ENCODE results near the gene PPP4R1.

Gene PPP4R1

GRCh38 chr18:9608298-9608697, 6.1 kb downstream of the PPP4R1 start:
- TF ChIP-seq REST (IDR thresholded peaks at IDR 0.05; ENCODE audit: insufficient read depth in 1 of 2, low read depth in 2 of 2, low read length in 2 of 2) (no peak), SIN3A (IDR thresholded peaks at IDR 0.05; ENCODE audit: borderline replicate concordance, insufficient read depth, low read length) (no peak), FOXP2 (optimal IDR thresholded peaks at IDR 0.05; ENCODE audit: borderline replicate concordance, extremely low read depth, extremely low read length, insufficient read depth) (no peak), TAF1 (IDR thresholded peaks at IDR 0.05; ENCODE audit: borderline replicate concordance, insufficient read depth, low read length) (no peak), POLR2AphosphoS5 (IDR thresholded peaks at IDR 0.05; ENCODE audit: low read depth, low read length) (no peak)

GRCh38 chr18:9606039-9606438, 8.3 kb downstream of the PPP4R1 start:
- no peak for TF ChIP-seq REST (IDR thresholded peaks at IDR 0.05; ENCODE audit: insufficient read depth in 1 of 2, low read depth in 2 of 2, low read length in 2 of 2)
- TF ChIP-seq SIN3A (IDR thresholded peaks at IDR 0.05; ENCODE audit: borderline replicate concordance, insufficient read depth, low read length) = no peak
- TF ChIP-seq TAF1 (IDR thresholded peaks at IDR 0.05; ENCODE audit: borderline replicate concordance, insufficient read depth, low read length) = no peak
- TF ChIP-seq FOXP2 (optimal IDR thresholded peaks at IDR 0.05; ENCODE audit: borderline replicate concordance, extremely low read depth, extremely low read length, insufficient read depth) = no peak
- TF ChIP-seq POLR2AphosphoS5 (IDR thresholded peaks at IDR 0.05; ENCODE audit: low read depth, low read length) = no peak

- TF ChIP-seq SIN3A (IDR thresholded peaks at IDR 0.05; ENCODE audit: borderline replicate concordance, insufficient read depth, low read length) (no peak), REST (IDR thresholded peaks at IDR 0.05; ENCODE audit: insufficient read depth in 1 of 2, low read depth in 2 of 2, low read length in 2 of 2) (no peak), POLR2AphosphoS5 (IDR thresholded peaks at IDR 0.05; ENCODE audit: low read depth, low read length) (no peak), TAF1 (IDR thresholded peaks at IDR 0.05; ENCODE audit: borderline replicate concordance, insufficient read depth, low read length) (no peak), FOXP2 (optimal IDR thresholded peaks at IDR 0.05; ENCODE audit: borderline replicate concordance, extremely low read depth, extremely low read length, insufficient read depth) (no peak)
These were observed 10.0 kb downstream of the PPP4R1 start for GRCh38 chr18:9604348-9604747.

- TF ChIP-seq TAF1 (IDR thresholded peaks at IDR 0.05; ENCODE audit: borderline replicate concordance, insufficient read depth, low read length) (no peak), POLR2AphosphoS5 (IDR thresholded peaks at IDR 0.05; ENCODE audit: low read depth, low read length) (no peak), REST (IDR thresholded peaks at IDR 0.05; ENCODE audit: insufficient read depth in 1 of 2, low read depth in 2 of 2, low read length in 2 of 2) (no peak), FOXP2 (optimal IDR thresholded peaks at IDR 0.05; ENCODE audit: borderline replicate concordance, extremely low read depth, extremely low read length, insufficient read depth) (no peak), SIN3A (IDR thresholded peaks at IDR 0.05; ENCODE audit: borderline replicate concordance, insufficient read depth, low read length) (no peak)
These were observed 15.0 kb downstream of the PPP4R1 start for GRCh38 chr18:9599328-9599727.

DNA sequence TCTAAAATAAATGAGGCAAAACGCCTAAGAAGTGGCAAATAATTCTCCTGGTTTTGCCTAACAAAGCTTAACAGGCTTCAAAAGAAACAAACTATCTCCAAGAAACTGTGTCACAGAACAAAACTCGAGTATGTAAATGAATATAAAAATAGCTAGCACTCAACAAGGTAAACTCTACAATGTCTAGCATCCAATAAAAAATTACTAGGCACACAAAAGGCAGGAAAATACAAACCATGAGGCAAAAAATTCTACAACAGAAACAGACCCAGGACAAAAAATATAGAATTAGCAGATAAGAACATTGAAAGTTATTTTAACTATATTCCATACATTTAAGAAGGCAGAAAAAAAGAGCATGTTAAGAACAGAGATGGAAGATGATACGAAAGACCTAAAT, 16.8 kb downstream of the PPP4R1 start:
- TF ChIP-seq REST (IDR thresholded peaks at IDR 0.05; ENCODE audit: insufficient read depth in 1 of 2, low read depth in 2 of 2, low read length in 2 of 2) = no peak
- TF ChIP-seq FOXP2 (optimal IDR thresholded peaks at IDR 0.05; ENCODE audit: borderline replicate concordance, extremely low read depth, extremely low read length, insufficient read depth) = no peak
- no peak for TF ChIP-seq TAF1 (IDR thresholded peaks at IDR 0.05; ENCODE audit: borderline replicate concordance, insufficient read depth, low read length)
- no peak for TF ChIP-seq SIN3A (IDR thresholded peaks at IDR 0.05; ENCODE audit: borderline replicate concordance, insufficient read depth, low read length)
- TF ChIP-seq POLR2AphosphoS5 (IDR thresholded peaks at IDR 0.05; ENCODE audit: low read depth, low read length) = no peak

Measured in PFSK-1 (cell line).